HepG2 (cell line): ENCODE results near the gene QPCT. TPM values are rescaled to one million over a fixed set of nuclear protein-coding genes. Genes with fewer than 3 reads are reported as not detected.

Experiments used
- AHR ChIP-seq: IDR thresholded peaks from 2 replicates; pipeline ENCODE4 v1.6.1; 2018; ENCODE audit warnings: missing genetic modification reagents, missing compliant biosample characterization
- CBX1 ChIP-seq: IDR thresholded peaks from one replicate; pipeline ENCODE4 v1.6.1; 2016; ENCODE audit warnings: antibody characterized with exemption, low read depth
- ELF4 ChIP-seq: sonication (generic); formaldehyde crosslinking; IDR thresholded peaks from 2 replicates; pipeline ENCODE4 v1.5.0; 2020; ENCODE audit warnings: missing genetic modification reagents, mild to moderate bottlenecking, moderate library complexity, borderline replicate concordance
- FOSL1 ChIP-seq: sonication (generic); formaldehyde crosslinking; IDR thresholded peaks from 2 replicates; pipeline ENCODE4 v1.9.0; 2021; ENCODE audit warnings: missing genetic modification reagents, borderline replicate concordance
- GABPB1 ChIP-seq: IDR thresholded peaks from 2 replicates; pipeline ENCODE4 v1.6.1; 2016; ENCODE audit warnings: mild to moderate bottlenecking, missing genetic modification reagents, moderate library complexity, missing compliant biosample characterization
- KDM3A ChIP-seq: IDR thresholded peaks from 2 replicates; pipeline ENCODE4 v1.6.1; 2018; ENCODE audit warnings: low read depth, missing compliant biosample characterization
- MTA3 ChIP-seq: sonication (generic); formaldehyde crosslinking; IDR thresholded peaks from 2 replicates; pipeline ENCODE4 v1.4.0; 2020; ENCODE audit warnings: missing genetic modification reagents
- NFE2 ChIP-seq: sonication (generic); formaldehyde crosslinking; IDR thresholded peaks from 2 replicates; pipeline ENCODE4 v1.4.0; 2020; ENCODE audit warnings: missing genetic modification reagents
- PRDM10 ChIP-seq: sonication (generic); formaldehyde crosslinking; IDR thresholded peaks from 2 replicates; pipeline ENCODE4 v1.4.0; 2020; ENCODE audit warnings: low read depth, missing genetic modification reagents
- RFX1 ChIP-seq: fragments of 450-650 bp; IDR thresholded peaks from 2 replicates; pipeline ENCODE4 v1.6.1; 2017
- TBX3 ChIP-seq: fragments of 450-650 bp; IDR thresholded peaks from 2 replicates; pipeline ENCODE4 v1.6.1; 2017; ENCODE audit warnings: antibody characterized with exemption, mild to moderate bottlenecking, inconsistent platforms, borderline replicate concordance
- TCF12 ChIP-seq, 2 experiments: fragments of 450-650 bp in 1 of 2; sonication (generic) in 1 of 2; formaldehyde crosslinking in 1 of 2; IDR thresholded peaks; 2 replicates each; pipeline versions ENCODE4 v1.6.1 to v1.8.0; 2017 to 2022; ENCODE audit warnings: antibody characterized with exemption in 1 of 2, mild to moderate bottlenecking in 1 of 2, missing genetic modification reagents in 1 of 2, moderate library complexity in 1 of 2
- YEATS2 ChIP-seq: sonication (generic); formaldehyde crosslinking; IDR thresholded peaks from 2 replicates; pipeline ENCODE4 v1.4.0; 2020; ENCODE audit warnings: missing genetic modification reagents, borderline replicate concordance
- ZFP36L1 ChIP-seq: sonication (generic); formaldehyde crosslinking; IDR thresholded peaks from 2 replicates; pipeline ENCODE4 v1.8.0; 2022; ENCODE audit warnings: mild to moderate bottlenecking, missing genetic modification reagents, moderate library complexity
- ZNF44 ChIP-seq: sonication (generic); formaldehyde crosslinking; IDR thresholded peaks from 2 replicates; pipeline ENCODE4 v1.5.1; 2020; ENCODE audit warnings: mild to moderate bottlenecking, missing genetic modification reagents
- ZNF660 ChIP-seq: sonication (generic); formaldehyde crosslinking; IDR thresholded peaks from 2 replicates; pipeline ENCODE4 v1.5.1; 2020; ENCODE audit warnings: mild to moderate bottlenecking, low read depth, missing genetic modification reagents, borderline replicate concordance
- ZNF766 ChIP-seq: sonication (generic); formaldehyde crosslinking; IDR thresholded peaks from 2 replicates; pipeline ENCODE4 v1.5.0; 2020; ENCODE audit warnings: missing genetic modification reagents, borderline replicate concordance
- ZNF841 ChIP-seq: sonication (generic); formaldehyde crosslinking; IDR thresholded peaks from 2 replicates; pipeline ENCODE4 v1.8.1; 2023; ENCODE audit warnings: missing genetic modification reagents, borderline replicate concordance
- ZNF878 ChIP-seq: sonication (generic); formaldehyde crosslinking; IDR thresholded peaks from 2 replicates; pipeline ENCODE4 v1.8.1; 2023; ENCODE audit warnings: mild to moderate bottlenecking, missing genetic modification reagents, moderate library complexity
- polyA plus RNA-seq, 8 experiments: library from polyadenylated mRNA; depleted of rRNA in 3 of 8; stranded (reverse) in 7 of 8; unstranded in 1 of 8; fragments of >200 nt; fragmentation: Illumina TruSeq in 4 of 8; extraction: Trizol in 4 of 8; gene quantifications; 2 replicates each; pipeline versions ENCODE4 v1.2.1 to v1.2.3, GENCODE V29; 2011 to 2016; ENCODE audit warnings: low read depth in 4 of 8, missing spikeins in 1 of 8, mixed read lengths in 1 of 8; ENCODE audit not compliant: insufficient read depth in 1 of 8
- total RNA-seq, 5 experiments: library from RNA; depleted of rRNA; stranded (reverse); fragments of >200 nt; fragmentation: Illumina TruSeq; extraction: Trizol; gene quantifications; 2 replicates each; pipeline ENCODE4 v1.2.3, GENCODE V29; 2016; ENCODE audit warnings: low read depth in 1 of 5
- TF ChIP-seq, protein P1 (sequence below): sonication (generic); formaldehyde crosslinking; IDR thresholded peaks from 2 replicates; pipeline ENCODE4 v1.4.0; 2020; ENCODE audit warnings: mild to moderate bottlenecking, low read depth, missing genetic modification reagents
- TF ChIP-seq, protein P2 (sequence below): sonication (generic); formaldehyde crosslinking; IDR thresholded peaks from 2 replicates; pipeline ENCODE4 v1.5.1; 2020; ENCODE audit warnings: missing genetic modification reagents, mild to moderate bottlenecking, borderline replicate concordance

QPCT gene
- total and polyA plus RNA-seq, 2 of the 13 experiments (the other 11 are each of a cell fraction or from before 2014, with no cell fraction given): 0.77 to 1.2 TPM

DNA sequence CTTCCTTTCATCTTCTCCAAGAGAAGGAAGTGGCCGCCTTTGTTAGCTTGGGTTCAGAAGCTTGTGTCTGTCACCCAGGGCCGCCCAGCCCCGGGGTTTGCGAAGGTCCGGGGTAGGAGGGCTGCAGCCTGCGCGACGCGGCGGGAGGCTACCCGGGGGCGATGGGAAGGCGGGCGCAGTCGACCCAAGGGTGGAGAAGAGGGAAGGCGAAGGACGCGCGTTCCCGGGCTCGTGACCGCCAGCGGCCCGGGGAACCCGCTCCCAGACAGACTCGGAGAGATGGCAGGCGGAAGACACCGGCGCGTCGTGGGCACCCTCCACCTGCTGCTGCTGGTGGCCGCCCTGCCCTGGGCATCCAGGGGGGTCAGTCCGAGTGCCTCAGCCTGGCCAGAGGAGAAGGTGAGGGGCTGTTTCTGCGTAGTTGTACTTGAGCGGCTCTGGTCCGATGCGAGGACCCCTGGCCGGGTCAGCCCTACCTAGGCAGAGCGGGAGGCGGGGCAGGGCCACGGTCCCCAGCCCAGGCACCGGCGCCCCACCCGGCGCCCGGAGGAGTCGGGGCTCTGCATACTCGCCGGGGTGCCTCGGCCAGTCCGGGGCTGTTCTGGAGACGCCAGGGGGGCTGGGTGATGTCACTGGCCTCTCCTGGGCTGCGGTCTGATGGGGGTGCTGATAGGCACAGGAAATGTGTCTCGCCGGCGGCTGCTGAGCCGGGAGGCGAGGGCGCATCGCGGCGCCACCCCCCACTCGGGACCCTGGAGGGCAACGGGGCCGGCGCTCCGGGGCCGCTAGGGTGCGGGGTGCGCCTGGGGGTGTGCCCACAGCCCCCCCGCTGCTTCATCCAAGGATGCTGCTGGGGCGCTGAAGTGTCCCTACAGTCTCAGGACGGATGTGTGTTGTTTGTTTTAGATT, at the start of gene QPCT (continued):
- TF ChIP-seq TBX3: no peak
- no peak for TF ChIP-seq ZNF660 (CRISPR knock-in tag)
- no peak for TF ChIP-seq TCF12 (IDR thresholded peaks at IDR 0.05)
- no peak for TF ChIP-seq TCF12 (CRISPR knock-in tag; IDR thresholded peaks at IDR 0.05)
- TF ChIP-seq PRDM10 (CRISPR knock-in tag): no peak
- peak; percentile 57; the same call in 1 of the 2 replicates for TF ChIP-seq GABPB1 (CRISPR knock-in tag)
- TF ChIP-seq MTA3 (CRISPR knock-in tag): no peak
- 0 out of 2 replicates have a peak, but pooled peaks have one; percentile 42 for TF ChIP-seq ZNF44
- TF ChIP-seq CBX1: no peak
- TF ChIP-seq ZNF766: no peak
- no peak for TF ChIP-seq ZNF878 (CRISPR knock-in tag)
- 0 out of 2 replicates have a peak, but pooled peaks have one; percentile 45 for TF ChIP-seq AHR (CRISPR knock-in tag)
- no peak for TF ChIP-seq ZFP36L1
- TF ChIP-seq RFX1: no peak
- no peak for TF ChIP-seq NFE2 (CRISPR knock-in tag)
- no peak for TF ChIP-seq ZNF841 (CRISPR knock-in tag)
- TF ChIP-seq, protein P1, sequence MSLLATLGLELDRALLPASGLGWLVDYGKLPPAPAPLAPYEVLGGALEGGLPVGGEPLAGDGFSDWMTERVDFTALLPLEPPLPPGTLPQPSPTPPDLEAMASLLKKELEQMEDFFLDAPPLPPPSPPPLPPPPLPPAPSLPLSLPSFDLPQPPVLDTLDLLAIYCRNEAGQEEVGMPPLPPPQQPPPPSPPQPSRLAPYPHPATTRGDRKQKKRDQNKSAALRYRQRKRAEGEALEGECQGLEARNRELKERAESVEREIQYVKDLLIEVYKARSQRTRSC (CRISPR knock-in tag): no peak
- TF ChIP-seq ELF4: no peak
- TF ChIP-seq FOSL1: no peak
- TF ChIP-seq KDM3A (CRISPR knock-in tag): peak; percentile 42; the same call in 1 of the 2 replicates
- no peak for TF ChIP-seq YEATS2
- TF ChIP-seq, protein P2, sequence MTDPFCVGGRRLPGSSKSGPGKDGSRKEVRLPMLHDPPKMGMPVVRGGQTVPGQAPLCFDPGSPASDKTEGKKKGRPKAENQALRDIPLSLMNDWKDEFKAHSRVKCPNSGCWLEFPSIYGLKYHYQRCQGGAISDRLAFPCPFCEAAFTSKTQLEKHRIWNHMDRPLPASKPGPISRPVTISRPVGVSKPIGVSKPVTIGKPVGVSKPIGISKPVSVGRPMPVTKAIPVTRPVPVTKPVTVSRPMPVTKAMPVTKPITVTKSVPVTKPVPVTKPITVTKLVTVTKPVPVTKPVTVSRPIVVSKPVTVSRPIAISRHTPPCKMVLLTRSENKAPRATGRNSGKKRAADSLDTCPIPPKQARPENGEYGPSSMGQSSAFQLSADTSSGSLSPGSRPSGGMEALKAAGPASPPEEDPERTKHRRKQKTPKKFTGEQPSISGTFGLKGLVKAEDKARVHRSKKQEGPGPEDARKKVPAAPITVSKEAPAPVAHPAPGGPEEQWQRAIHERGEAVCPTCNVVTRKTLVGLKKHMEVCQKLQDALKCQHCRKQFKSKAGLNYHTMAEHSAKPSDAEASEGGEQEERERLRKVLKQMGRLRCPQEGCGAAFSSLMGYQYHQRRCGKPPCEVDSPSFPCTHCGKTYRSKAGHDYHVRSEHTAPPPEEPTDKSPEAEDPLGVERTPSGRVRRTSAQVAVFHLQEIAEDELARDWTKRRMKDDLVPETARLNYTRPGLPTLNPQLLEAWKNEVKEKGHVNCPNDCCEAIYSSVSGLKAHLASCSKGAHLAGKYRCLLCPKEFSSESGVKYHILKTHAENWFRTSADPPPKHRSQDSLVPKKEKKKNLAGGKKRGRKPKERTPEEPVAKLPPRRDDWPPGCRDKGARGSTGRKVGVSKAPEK (CRISPR knock-in tag): no peak
